ENCODE data around the gene EXOSC10. TPM values are rescaled to one million over a fixed set of nuclear protein-coding genes. Genes with fewer than 3 reads are reported as not detected.

Gene EXOSC10
- total RNA-seq, 6 experiments from 2014 or later: 40.1 to 49.4 (median 47.5) TPM

DNA sequence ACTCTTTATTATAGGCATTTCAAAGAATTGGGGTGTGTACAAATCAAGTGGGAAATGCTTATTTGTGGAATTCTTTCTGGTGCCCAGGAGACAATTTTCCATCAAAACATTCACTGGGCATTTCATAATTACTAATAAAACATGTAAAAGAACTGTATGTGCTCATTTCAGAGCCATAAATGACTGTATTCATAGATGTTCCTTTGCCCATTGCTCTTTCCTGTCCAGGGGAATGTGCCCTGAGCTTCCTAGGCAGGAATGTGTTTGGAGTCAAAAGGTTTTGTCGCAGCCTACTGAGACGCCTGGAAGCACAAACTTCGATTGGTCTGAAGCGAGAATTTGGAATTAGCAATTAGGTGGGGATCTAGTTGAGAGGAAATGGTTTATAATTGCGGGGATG lies 43.7 kb upstream of the EXOSC10 start:
- Mint-ChIP-seq H3K4me1 (ENCODE audit: low read depth) (peaks cover 31% of the 10 kb centered on the region), H3K36me3 (ENCODE audit: low read depth) (peaks cover 17% of the 10 kb centered on the region), H3K4me3 (no peak overlapping the region), H3K27me3 (ENCODE audit: insufficient read depth) (no peaks in the 10 kb centered on the region; the same call in 1 of the 2 replicates), H3K27ac (no peak overlapping the region), H3K9me3 (no peaks in the 10 kb centered on the region)
- TF ChIP-seq, protein P1, sequence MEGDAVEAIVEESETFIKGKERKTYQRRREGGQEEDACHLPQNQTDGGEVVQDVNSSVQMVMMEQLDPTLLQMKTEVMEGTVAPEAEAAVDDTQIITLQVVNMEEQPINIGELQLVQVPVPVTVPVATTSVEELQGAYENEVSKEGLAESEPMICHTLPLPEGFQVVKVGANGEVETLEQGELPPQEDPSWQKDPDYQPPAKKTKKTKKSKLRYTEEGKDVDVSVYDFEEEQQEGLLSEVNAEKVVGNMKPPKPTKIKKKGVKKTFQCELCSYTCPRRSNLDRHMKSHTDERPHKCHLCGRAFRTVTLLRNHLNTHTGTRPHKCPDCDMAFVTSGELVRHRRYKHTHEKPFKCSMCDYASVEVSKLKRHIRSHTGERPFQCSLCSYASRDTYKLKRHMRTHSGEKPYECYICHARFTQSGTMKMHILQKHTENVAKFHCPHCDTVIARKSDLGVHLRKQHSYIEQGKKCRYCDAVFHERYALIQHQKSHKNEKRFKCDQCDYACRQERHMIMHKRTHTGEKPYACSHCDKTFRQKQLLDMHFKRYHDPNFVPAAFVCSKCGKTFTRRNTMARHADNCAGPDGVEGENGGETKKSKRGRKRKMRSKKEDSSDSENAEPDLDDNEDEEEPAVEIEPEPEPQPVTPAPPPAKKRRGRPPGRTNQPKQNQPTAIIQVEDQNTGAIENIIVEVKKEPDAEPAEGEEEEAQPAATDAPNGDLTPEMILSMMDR (IDR thresholded peaks at IDR 0.05): no peak
- no peak for DNase-seq

DNA sequence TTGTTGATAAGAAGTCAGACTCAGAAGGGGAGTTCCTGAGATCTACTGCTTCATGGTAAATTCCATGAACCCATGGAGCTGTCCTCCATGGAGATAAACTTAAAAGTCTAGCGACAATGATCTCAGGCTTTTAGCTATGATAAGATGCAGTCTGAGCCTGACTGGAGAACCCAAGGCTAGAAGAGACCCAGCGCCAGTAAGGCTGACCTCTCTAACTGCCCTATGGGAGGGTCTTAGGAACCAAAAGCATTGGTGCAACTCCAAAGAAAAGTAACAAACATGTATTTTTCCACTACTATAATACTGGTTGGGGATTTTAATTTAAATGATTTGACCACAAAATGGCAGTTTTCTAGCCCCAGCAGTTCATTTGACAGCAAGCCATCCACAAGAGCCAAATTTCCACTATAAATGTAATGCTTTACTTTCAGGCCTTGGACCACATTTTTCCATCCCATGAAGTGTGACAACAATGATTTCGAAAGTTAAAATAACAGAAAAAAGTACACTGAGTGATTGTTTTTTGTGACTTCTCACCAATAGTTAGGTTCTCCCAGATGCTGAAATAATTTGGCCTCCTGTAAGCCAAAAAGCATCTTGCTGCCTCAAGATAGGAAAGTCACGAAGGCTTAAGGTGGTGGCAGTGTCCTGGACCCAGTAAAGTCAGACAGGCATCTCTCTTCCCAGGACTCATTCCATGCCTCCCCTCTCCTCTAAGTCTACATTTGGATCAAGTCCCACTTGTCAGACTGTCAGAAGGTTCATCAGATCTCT lies 43.1 kb upstream of the EXOSC10 start:
- TF ChIP-seq, protein P1 (IDR thresholded peaks at IDR 0.05): no peak
- Mint-ChIP-seq H3K9me3 (no peaks in the 10 kb centered on the region), H3K36me3 (ENCODE audit: low read depth) (peaks cover 18% of the 10 kb centered on the region), H3K27ac (no peak overlapping the region), H3K4me1 (ENCODE audit: low read depth) (peaks cover 29% of the 10 kb centered on the region), H3K4me3 (no peak overlapping the region), H3K27me3 (ENCODE audit: insufficient read depth) (no peaks in the 10 kb centered on the region; the same call in 1 of the 2 replicates)
- no peak for DNase-seq

DNA sequence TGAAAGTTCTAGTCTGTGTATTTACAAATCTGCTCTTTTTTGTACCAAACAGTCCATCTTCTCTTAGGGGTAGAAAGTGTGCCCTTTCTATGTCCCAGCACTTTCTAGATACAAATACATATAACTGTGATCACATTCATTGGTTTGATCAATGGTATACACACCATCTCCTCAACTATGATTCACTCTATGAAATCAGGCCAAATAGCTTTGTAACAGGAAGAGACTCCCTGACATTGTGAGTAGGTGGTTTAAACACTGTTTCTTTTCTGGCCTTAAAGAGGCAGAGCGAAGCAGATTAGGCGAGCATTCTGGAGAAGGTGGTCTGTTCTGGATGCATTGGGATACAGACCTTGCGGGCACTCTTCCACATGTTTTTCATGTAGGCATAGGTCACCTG lies 39.3 kb upstream of the EXOSC10 start:
- TF ChIP-seq, protein P1 (IDR thresholded peaks at IDR 0.05): no peak
- H3K27ac Mint-ChIP-seq: peak overlapping the region; percentile 79
- no peaks in the 10 kb centered on the region; the same call in none of the 2 replicates for H3K27me3 Mint-ChIP-seq (ENCODE audit: insufficient read depth)
- H3K36me3 Mint-ChIP-seq (ENCODE audit: low read depth): peaks cover 18% of the 10 kb centered on the region
- H3K9me3 Mint-ChIP-seq: no peaks in the 10 kb centered on the region
- peaks cover 29% of the 10 kb centered on the region for H3K4me1 Mint-ChIP-seq (ENCODE audit: low read depth)
- DNase-seq: peak; percentile 25
- no peak overlapping the region for H3K4me3 Mint-ChIP-seq

- no peak for DNase-seq
- H3K27me3 Mint-ChIP-seq (ENCODE audit: insufficient read depth): no peaks in the 10 kb centered on the region; the same call in none of the 2 replicates
- TF ChIP-seq, protein P1 (IDR thresholded peaks at IDR 0.05): no peak
- no peaks in the 10 kb centered on the region for H3K9me3 Mint-ChIP-seq
- peaks cover 35% of the 10 kb centered on the region for H3K4me1 Mint-ChIP-seq (ENCODE audit: low read depth)
- peaks cover 11% of the 10 kb centered on the region for H3K36me3 Mint-ChIP-seq (ENCODE audit: low read depth)
- no peak overlapping the region for H3K4me3 Mint-ChIP-seq
- H3K27ac Mint-ChIP-seq: no peak overlapping the region
Measured at GRCh38 chr1:11138029-11138428, 38.4 kb upstream of the EXOSC10 start.

DNA sequence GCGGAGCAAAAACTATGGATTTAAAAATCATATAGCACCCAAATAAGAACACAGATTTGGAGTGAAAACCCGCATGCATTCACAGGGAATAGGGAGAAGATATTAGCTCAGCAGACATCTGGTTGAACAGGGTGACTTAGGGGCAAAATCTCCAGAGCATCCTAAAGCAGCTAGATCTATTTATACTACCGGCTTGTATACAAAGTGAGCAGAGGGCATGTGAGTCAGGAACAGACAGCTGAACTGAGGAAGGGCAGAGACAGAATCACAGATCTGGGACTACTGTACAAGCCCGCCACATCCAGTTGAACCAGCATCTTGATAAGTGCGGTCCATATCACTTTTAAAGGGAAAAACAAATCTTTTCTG lies 35.2 kb upstream of the EXOSC10 start:
- Mint-ChIP-seq H3K27ac (peak overlapping the region; percentile 80), H3K9me3 (no peaks in the 10 kb centered on the region), H3K27me3 (ENCODE audit: insufficient read depth) (no peaks in the 10 kb centered on the region; the same call in 1 of the 2 replicates), H3K36me3 (ENCODE audit: low read depth) (peaks cover 20% of the 10 kb centered on the region), H3K4me3 (peak overlapping the region; percentile 40), H3K4me1 (ENCODE audit: low read depth) (peaks cover 35% of the 10 kb centered on the region)
- TF ChIP-seq, protein P1 (IDR thresholded peaks at IDR 0.05): no peak
- DNase-seq: peak; percentile 59

All from HFFc6 (cell line).